MM.1S (cell line): ENCODE measurements around the gene CABLES1.

Source experiments
- DNase-seq: peaks from one replicate; pipeline ENCODE4 v3.0.0-alpha.2; 2015
- H2AFZ ChIP-seq: fragments of 300-600 bp; sonication (generic); 2 replicates; pipeline ENCODE4 v1.6.0; 2016; ENCODE audit warnings: antibody characterized with exemption, low read length
- H3F3A ChIP-seq: fragments of 300-600 bp; sonication (generic); 2 replicates; pipeline ENCODE4 v1.6.1; 2016; ENCODE audit warnings: mild to moderate bottlenecking, antibody characterized with exemption, low read length, moderate library complexity, mixed read lengths; ENCODE audit not compliant: insufficient read depth
- H3K27ac ChIP-seq: fragments of 300-600 bp; sonication (generic); 2 replicates; pipeline ENCODE4 v1.5.1; 2016; ENCODE audit warnings: mild to moderate bottlenecking, low read length
- H3K27me3 ChIP-seq: fragments of 300-600 bp; sonication (generic); replicated peaks from 2 replicates; pipeline ENCODE4 v1.6.0; 2016; ENCODE audit warnings: low read length; ENCODE audit not compliant: insufficient read depth
- H3K36me3 ChIP-seq: fragments of 300-600 bp; sonication (generic); replicated peaks from 2 replicates; pipeline ENCODE4 v1.6.1; 2016; ENCODE audit warnings: mild to moderate bottlenecking, low read length, mixed read lengths; ENCODE audit not compliant: insufficient read depth
- H3K4me1 ChIP-seq: fragments of 300-600 bp; sonication (generic); 2 replicates; pipeline ENCODE4 v1.6.1; 2016; ENCODE audit warnings: low read length, mixed read lengths
- H3K4me2 ChIP-seq: fragments of 300-600 bp; sonication (generic); 2 replicates; pipeline ENCODE4 v1.6.0; 2016; ENCODE audit warnings: low read depth, low read length
- H3K4me3 ChIP-seq: fragments of 300-600 bp; sonication (generic); 2 replicates; pipeline ENCODE4 v1.5.1; 2016; ENCODE audit warnings: low read length, mixed read lengths
- H3K79me2 ChIP-seq: fragments of 300-600 bp; sonication (generic); 2 replicates; pipeline ENCODE4 v1.6.1; 2016; ENCODE audit warnings: mixed run types, low read length, mixed read lengths
- H3K9ac ChIP-seq: fragments of 300-600 bp; sonication (generic); 2 replicates; pipeline ENCODE4 v1.6.1; 2016; ENCODE audit warnings: low read length, mixed read lengths
- H3K9me2 ChIP-seq: fragments of 300-600 bp; sonication (generic); replicated peaks from 2 replicates; pipeline ENCODE4 v1.6.1; 2016; ENCODE audit warnings: mild to moderate bottlenecking, low read length, mixed read lengths; ENCODE audit not compliant: insufficient read depth
- H3K9me3 ChIP-seq: fragments of 300-600 bp; sonication (generic); replicated peaks from 2 replicates; pipeline ENCODE4 v1.6.1; 2016; ENCODE audit warnings: mild to moderate bottlenecking, low read length, mixed read lengths; ENCODE audit not compliant: insufficient read depth
- H4K20me1 ChIP-seq: fragments of 300-600 bp; sonication (generic); 2 replicates; pipeline ENCODE4 v1.6.1; 2016; ENCODE audit warnings: mild to moderate bottlenecking, low read length, moderate library complexity, mixed read lengths; ENCODE audit not compliant: insufficient read depth
- EZH2 ChIP-seq: fragments of 300-600 bp; sonication (generic); optimal IDR thresholded peaks from 2 replicates; pipeline ENCODE3; 2017; ENCODE audit warnings: low read depth, mild to moderate bottlenecking, antibody characterized with exemption, low read length, mixed read lengths
- EZH2phosphoT487 ChIP-seq: fragments of 300-600 bp; sonication (generic); IDR thresholded peaks from 2 replicates; pipeline ENCODE4 v1.6.1; 2018; ENCODE audit warnings: antibody characterized with exemption, low read length
- TF ChIP-seq, protein P1 (sequence below): fragments of 300-600 bp; sonication (generic); IDR thresholded peaks from 2 replicates; pipeline ENCODE4 v1.5.1; 2016; ENCODE audit warnings: antibody characterized with exemption, low read length, mixed read lengths

The CABLES1 gene

DNA sequence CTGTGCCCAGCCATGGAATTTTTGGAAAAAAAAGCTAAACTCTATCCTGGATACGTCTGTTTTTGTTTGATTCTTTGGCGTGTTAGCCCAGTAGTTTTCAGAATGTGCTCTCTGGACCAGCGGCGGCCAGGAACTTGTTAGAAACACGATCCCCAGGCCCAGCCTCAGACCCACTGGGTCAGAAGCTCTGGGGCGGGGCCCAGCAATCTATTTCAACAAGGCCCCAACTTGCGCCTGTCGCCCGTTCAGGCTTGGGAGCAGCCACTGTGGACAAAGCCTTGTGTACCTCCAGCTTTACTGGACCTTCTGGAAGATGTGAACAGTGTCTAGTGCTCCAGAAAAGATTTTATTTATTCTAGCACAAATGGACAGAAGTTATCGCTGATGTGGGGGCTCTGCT is 14.3 kb downstream of the CABLES1 start:
- H4K20me1 ChIP-seq = no peaks in the 10 kb centered on the region
- H3K27ac ChIP-seq = no peak overlapping the region
- H3K9ac ChIP-seq = no peak overlapping the region
- H3K79me2 ChIP-seq = peaks cover 97% of the 10 kb centered on the region
- no peak overlapping the region for H3K4me3 ChIP-seq
- peaks cover 8% of the 10 kb centered on the region for H3K36me3 ChIP-seq
- H3K4me1 ChIP-seq = no peaks in the 10 kb centered on the region
- H2AFZ ChIP-seq = no peak overlapping the region
- 0 out of 2 replicates have a peak, but pooled peaks cover 2% of the 10 kb centered on the region for H3F3A ChIP-seq
- H3K27me3 ChIP-seq = no peaks in the 10 kb centered on the region
- no peak for DNase-seq
- TF ChIP-seq, protein P1, sequence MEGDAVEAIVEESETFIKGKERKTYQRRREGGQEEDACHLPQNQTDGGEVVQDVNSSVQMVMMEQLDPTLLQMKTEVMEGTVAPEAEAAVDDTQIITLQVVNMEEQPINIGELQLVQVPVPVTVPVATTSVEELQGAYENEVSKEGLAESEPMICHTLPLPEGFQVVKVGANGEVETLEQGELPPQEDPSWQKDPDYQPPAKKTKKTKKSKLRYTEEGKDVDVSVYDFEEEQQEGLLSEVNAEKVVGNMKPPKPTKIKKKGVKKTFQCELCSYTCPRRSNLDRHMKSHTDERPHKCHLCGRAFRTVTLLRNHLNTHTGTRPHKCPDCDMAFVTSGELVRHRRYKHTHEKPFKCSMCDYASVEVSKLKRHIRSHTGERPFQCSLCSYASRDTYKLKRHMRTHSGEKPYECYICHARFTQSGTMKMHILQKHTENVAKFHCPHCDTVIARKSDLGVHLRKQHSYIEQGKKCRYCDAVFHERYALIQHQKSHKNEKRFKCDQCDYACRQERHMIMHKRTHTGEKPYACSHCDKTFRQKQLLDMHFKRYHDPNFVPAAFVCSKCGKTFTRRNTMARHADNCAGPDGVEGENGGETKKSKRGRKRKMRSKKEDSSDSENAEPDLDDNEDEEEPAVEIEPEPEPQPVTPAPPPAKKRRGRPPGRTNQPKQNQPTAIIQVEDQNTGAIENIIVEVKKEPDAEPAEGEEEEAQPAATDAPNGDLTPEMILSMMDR = no peak
- TF ChIP-seq EZH2 (no peak), EZH2phosphoT487 (no peak)
- H3K4me2 ChIP-seq = no peak overlapping the region
- H3K9me3 ChIP-seq = no peaks in the 10 kb centered on the region
- no peaks in the 10 kb centered on the region for H3K9me2 ChIP-seq

DNA sequence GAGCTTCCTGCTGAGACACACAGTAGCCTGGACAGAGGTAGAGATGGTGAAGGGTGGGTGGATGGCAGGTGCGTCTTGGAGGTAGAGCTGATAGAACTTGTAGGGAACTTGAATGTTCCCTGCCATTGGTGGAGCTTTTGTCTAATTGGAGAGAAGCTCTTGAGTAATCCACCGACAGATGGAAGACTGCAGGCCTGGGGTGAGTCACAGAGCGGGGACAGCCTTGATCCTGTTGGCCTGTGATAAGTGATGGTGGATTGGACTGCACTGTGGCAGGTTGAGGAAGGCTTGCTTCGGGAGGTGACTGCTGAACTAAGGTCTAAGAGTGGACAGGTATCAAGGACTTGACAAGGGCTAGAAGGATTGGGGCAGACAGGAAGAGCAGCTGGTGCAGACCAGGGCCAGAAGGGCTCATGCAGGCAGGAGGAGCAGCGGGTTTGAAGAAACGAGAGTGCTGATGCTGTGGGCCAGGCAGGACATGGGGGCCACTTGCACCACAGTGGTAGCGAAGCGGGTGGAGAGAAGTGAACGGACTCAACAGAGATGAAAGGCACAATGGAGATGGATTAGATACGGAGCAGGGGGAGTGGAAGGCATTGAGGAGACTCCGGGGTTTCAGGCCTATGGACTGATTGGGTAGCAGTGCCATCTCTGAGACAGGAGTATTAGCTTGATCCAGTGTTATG is 16.3 kb downstream of the CABLES1 start:
- Histone ChIP-seq H3K27me3 (no peaks in the 10 kb centered on the region), H3K4me2 (no peak overlapping the region), H3K9me2 (no peaks in the 10 kb centered on the region), H2AFZ (no peak overlapping the region), H3K9me3 (no peaks in the 10 kb centered on the region), H3K36me3 (peaks cover 8% of the 10 kb centered on the region), H3K4me3 (no peak overlapping the region), H3K79me2 (peaks cover 98% of the 10 kb centered on the region), H3K4me1 (no peaks in the 10 kb centered on the region), H3K27ac (no peak overlapping the region), H3K9ac (no peak overlapping the region), H4K20me1 (no peaks in the 10 kb centered on the region), H3F3A (0 out of 2 replicates have a peak, but pooled peaks cover 2% of the 10 kb centered on the region)
- no peak for DNase-seq
- TF ChIP-seq EZH2phosphoT487 = no peak
- no peak for TF ChIP-seq EZH2
- TF ChIP-seq, protein P1 = no peak

DNA sequence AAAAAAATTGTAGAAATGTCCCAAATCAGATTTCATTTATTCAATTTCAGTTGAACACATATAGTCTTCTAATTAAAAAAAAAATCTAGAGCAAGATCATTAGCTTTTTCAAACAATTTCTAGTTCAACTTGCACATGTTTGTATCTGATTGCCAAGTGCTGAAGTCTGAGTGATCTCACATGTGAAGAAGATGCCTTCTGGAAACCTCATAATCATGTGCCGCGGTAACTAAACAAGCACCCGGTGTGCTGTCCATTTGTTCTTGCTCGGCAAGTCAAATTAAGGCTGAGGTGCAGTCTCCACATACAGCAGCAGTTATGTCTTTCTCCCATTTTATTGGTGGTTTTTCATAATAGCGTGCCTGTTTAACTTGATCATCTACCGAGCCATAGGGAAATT is 18.7 kb downstream of the CABLES1 start:
- Histone ChIP-seq H3K4me1 (no peaks in the 10 kb centered on the region), H3K27ac (no peak overlapping the region), H3K27me3 (no peaks in the 10 kb centered on the region), H3K4me3 (no peak overlapping the region), H3F3A (0 out of 2 replicates have a peak, but pooled peaks cover 2% of the 10 kb centered on the region), H3K36me3 (peaks cover 8% of the 10 kb centered on the region), H3K4me2 (no peak overlapping the region), H3K9ac (no peak overlapping the region), H3K9me2 (no peaks in the 10 kb centered on the region), H3K79me2 (peaks cover 99% of the 10 kb centered on the region), H3K9me3 (no peaks in the 10 kb centered on the region), H2AFZ (no peak overlapping the region), H4K20me1 (no peaks in the 10 kb centered on the region)
- DNase-seq = no peak
- TF ChIP-seq EZH2phosphoT487 (no peak), EZH2 (no peak)
- TF ChIP-seq, protein P1 = no peak
